BLaER1 (cell line): ENCODE measurements around the gene APC2.

ENCODE experiments used
- H3K27ac ChIP-seq: shearing (Covaris generic); formaldehyde crosslinking; 2 replicates; pipeline ENCODE4 v1.8.1; 2022
- H3K27me3 ChIP-seq: shearing (Covaris generic); formaldehyde crosslinking; 2 replicates; pipeline ENCODE4 v1.8.1; 2022
- H3K36me3 ChIP-seq: shearing (Covaris generic); formaldehyde crosslinking; 2 replicates; pipeline ENCODE4 v1.8.1; 2022
- H3K4me1 ChIP-seq: shearing (Covaris generic); formaldehyde crosslinking; 2 replicates; pipeline ENCODE4 v1.8.1; 2022
- H3K4me2 ChIP-seq: shearing (Covaris generic); formaldehyde crosslinking; 2 replicates; pipeline ENCODE4 v1.8.1; 2022
- H3K4me3 ChIP-seq: shearing (Covaris generic); formaldehyde crosslinking; 2 replicates; pipeline ENCODE4 v1.8.1; 2022
- H3K9ac ChIP-seq: shearing (Covaris generic); formaldehyde crosslinking; 2 replicates; pipeline ENCODE4 v1.8.1; 2022
- H3K9me3 ChIP-seq: shearing (Covaris generic); formaldehyde crosslinking; 2 replicates; pipeline ENCODE4 v1.8.1; 2022
- H4K20me1 ChIP-seq: shearing (Covaris generic); formaldehyde crosslinking; 2 replicates; pipeline ENCODE4 v1.8.1; 2022
- Cebpa-rat ChIP-seq: shearing (Covaris generic); IDR thresholded peaks from 2 replicates; pipeline ENCODE4 v1.8.1; 2022

The APC2 gene, protein sequence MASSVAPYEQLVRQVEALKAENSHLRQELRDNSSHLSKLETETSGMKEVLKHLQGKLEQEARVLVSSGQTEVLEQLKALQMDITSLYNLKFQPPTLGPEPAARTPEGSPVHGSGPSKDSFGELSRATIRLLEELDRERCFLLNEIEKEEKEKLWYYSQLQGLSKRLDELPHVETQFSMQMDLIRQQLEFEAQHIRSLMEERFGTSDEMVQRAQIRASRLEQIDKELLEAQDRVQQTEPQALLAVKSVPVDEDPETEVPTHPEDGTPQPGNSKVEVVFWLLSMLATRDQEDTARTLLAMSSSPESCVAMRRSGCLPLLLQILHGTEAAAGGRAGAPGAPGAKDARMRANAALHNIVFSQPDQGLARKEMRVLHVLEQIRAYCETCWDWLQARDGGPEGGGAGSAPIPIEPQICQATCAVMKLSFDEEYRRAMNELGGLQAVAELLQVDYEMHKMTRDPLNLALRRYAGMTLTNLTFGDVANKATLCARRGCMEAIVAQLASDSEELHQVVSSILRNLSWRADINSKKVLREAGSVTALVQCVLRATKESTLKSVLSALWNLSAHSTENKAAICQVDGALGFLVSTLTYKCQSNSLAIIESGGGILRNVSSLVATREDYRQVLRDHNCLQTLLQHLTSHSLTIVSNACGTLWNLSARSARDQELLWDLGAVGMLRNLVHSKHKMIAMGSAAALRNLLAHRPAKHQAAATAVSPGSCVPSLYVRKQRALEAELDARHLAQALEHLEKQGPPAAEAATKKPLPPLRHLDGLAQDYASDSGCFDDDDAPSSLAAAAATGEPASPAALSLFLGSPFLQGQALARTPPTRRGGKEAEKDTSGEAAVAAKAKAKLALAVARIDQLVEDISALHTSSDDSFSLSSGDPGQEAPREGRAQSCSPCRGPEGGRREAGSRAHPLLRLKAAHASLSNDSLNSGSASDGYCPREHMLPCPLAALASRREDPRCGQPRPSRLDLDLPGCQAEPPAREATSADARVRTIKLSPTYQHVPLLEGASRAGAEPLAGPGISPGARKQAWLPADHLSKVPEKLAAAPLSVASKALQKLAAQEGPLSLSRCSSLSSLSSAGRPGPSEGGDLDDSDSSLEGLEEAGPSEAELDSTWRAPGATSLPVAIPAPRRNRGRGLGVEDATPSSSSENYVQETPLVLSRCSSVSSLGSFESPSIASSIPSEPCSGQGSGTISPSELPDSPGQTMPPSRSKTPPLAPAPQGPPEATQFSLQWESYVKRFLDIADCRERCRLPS (N-terminal part only)

GRCh38 chr19:1449467-1450442, at the start of gene APC2:
APC2 (plus strand) TSS chr19:1450121; CDS start chr19:1453002, 2,881 bp downstream.
- Histone ChIP-seq H3K4me1 (peaks cover 37% of the 10 kb centered on the region), H3K27ac (no peak within 1 kb of the TSS), H3K9ac (no peak within 1 kb of the TSS), H3K36me3 (no peaks in the 10 kb centered on the region), H3K4me2 (peak within 1 kb of the TSS; percentile 78), H3K9me3 (no peaks in the 10 kb centered on the region), H3K27me3 (peaks cover 96% of the 10 kb centered on the region), H3K4me3 (peak within 1 kb of the TSS; percentile 56), H4K20me1 (peaks cover 79% of the 10 kb centered on the region)
- no peak for TF ChIP-seq Cebpa-rat

DNA sequence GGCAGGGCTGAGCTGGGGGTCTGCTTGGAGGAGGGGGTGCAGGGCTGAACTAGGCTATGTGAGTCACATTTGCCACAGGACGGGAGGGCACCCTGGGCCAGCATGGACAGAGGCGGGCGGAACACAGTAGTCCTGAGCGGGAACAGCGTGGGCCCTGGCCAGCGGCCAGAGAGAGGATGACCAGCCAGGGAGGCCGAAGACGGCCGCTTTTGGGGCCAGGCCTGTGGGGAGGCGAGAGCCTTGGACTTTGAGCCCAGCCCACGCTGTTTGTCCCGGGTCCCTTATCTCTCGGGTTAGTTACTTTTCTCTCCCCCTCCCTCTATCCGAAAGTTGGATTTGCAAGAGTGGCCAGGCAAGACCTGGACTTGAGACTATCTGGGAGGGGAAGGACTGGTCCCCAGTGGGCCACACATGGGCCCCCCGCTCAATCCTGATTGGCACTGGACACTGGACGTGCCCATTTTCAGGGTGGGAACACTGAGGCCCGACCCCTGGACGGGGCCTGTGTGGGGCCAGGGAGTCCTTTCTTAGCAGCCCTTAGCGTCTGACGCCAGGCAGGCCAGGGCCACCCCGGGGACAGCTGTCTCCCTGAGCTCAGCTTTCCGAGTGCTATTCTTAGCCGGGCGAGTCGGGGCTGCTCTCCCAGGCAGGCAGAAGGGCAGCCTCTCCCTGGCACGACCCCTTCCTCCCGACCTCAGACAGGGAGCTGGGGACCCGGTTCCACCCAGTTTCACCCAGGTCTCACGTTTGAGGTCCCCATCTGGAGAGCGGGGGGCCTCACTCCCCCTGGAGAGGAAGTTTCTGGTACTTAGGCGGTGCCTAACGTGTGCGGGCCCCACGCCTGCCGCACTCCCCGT, 49.4 kb upstream of the APC2 start:
- Histone ChIP-seq H3K36me3 (peaks cover 32% of the 10 kb centered on the region), H3K9ac (peak overlapping the region; percentile 89), H3K4me3 (peak overlapping the region; percentile 93), H4K20me1 (peaks cover 54% of the 10 kb centered on the region), H3K4me2 (peak overlapping the region; percentile 95), H3K4me1 (peaks cover 85% of the 10 kb centered on the region), H3K27me3 (no peaks in the 10 kb centered on the region), H3K27ac (peak overlapping the region; percentile 83), H3K9me3 (no peaks in the 10 kb centered on the region)
- no peak for TF ChIP-seq Cebpa-rat

GRCh38 chr19:1401138-1401888, 48.6 kb upstream of the APC2 start, which contains the start of gene GAMT:
GAMT (minus strand) TSS chr19:1401542; CDS start chr19:1401476, 66 bp downstream.
- H3K36me3 ChIP-seq: peaks cover 27% of the 10 kb centered on the region
- peaks cover 46% of the 10 kb centered on the region for H4K20me1 ChIP-seq
- no peaks in the 10 kb centered on the region for H3K9me3 ChIP-seq
- peak within 1 kb of the TSS; percentile 89 for H3K9ac ChIP-seq
- peaks cover 85% of the 10 kb centered on the region for H3K4me1 ChIP-seq
- peak within 1 kb of the TSS; percentile 93 for H3K4me3 ChIP-seq
- peak within 1 kb of the TSS; percentile 95 for H3K4me2 ChIP-seq
- no peaks in the 10 kb centered on the region for H3K27me3 ChIP-seq
- H3K27ac ChIP-seq: peak within 1 kb of the TSS; percentile 83
- no peak for TF ChIP-seq Cebpa-rat

- peaks cover 85% of the 10 kb centered on the region for H3K4me1 ChIP-seq
- no peak for TF ChIP-seq Cebpa-rat
- H3K27me3 ChIP-seq: no peaks in the 10 kb centered on the region
- H3K4me3 ChIP-seq: peak overlapping the region; percentile 93
- peaks cover 41% of the 10 kb centered on the region for H4K20me1 ChIP-seq
- H3K27ac ChIP-seq: peak overlapping the region; percentile 83
- peaks cover 27% of the 10 kb centered on the region for H3K36me3 ChIP-seq
- H3K9ac ChIP-seq: peak overlapping the region; percentile 89
- H3K9me3 ChIP-seq: no peaks in the 10 kb centered on the region
- peak overlapping the region; percentile 95 for H3K4me2 ChIP-seq
These were observed 48.1 kb upstream of the APC2 start for GRCh38 chr19:1401889-1402217.

- peak overlapping the region; percentile 93; the same call in 1 of the 2 replicates for H3K4me3 ChIP-seq
- H3K27me3 ChIP-seq: no peaks in the 10 kb centered on the region
- peaks cover 21% of the 10 kb centered on the region for H3K36me3 ChIP-seq
- peak overlapping the region; percentile 32; the same call in 1 of the 2 replicates for H3K27ac ChIP-seq
- H3K4me1 ChIP-seq: peaks cover 79% of the 10 kb centered on the region
- peak overlapping the region; percentile 95 for H3K4me2 ChIP-seq
- H3K9ac ChIP-seq: 0 out of 2 replicates have a peak overlapping the region, but pooled peaks have one; percentile 46
- peaks cover 34% of the 10 kb centered on the region for H4K20me1 ChIP-seq
- TF ChIP-seq Cebpa-rat: no peak
- H3K9me3 ChIP-seq: no peaks in the 10 kb centered on the region
These were observed 47.4 kb upstream of the APC2 start for GRCh38 chr19:1402411-1403070.

DNA sequence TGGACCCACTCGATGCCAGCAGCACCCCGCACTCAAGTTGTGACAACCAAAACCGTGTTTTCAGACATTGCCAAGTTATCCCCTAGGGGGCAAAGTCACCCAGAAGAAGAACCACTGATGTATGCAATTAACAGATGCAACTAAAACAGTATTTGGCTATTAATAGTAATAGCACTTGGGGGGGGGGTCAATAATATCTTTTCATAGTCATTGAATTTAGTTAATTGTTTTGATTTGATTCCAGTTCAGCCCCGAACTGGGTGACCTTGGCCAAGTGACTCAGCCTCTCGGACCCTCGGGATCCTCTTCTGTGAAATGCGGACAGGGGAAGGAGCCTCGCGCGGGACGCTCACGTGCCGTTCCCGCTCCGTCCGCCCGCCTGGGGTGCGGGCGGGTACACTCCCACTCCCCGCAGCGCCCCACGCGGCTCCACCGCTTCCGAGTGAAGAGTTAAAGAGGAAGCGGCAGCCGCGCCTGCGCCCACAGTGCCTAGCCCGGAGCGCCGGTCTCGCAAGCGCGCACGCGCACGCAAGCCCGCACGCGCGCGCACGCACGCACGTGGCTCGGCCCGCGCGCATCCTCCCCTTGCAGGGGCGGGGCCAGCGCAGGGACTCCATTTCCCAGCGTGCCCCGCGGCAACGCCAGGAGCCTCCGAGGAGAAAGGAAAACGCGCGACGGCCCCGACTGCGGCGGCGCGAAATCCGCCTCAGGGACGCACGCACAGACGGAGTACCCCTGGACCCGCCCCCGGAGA, 43.0 kb upstream of the APC2 start:
- Histone ChIP-seq H3K4me3 (peak overlapping the region; percentile 100), H3K9ac (peak overlapping the region; percentile 100), H3K27ac (peak overlapping the region; percentile 100), H4K20me1 (peaks cover 36% of the 10 kb centered on the region), H3K4me1 (peaks cover 77% of the 10 kb centered on the region), H3K9me3 (no peaks in the 10 kb centered on the region), H3K27me3 (no peaks in the 10 kb centered on the region), H3K36me3 (peaks cover 30% of the 10 kb centered on the region), H3K4me2 (peak overlapping the region; percentile 79)
- TF ChIP-seq Cebpa-rat: no peak
